Measurements from ENCODE around the gene ANO10. TPM values are rescaled to one million over a fixed set of nuclear protein-coding genes. Genes with fewer than 3 reads are reported as not detected.

Gene ANO10
- polyA plus RNA-seq, 3 donors, result 11.2 to 24.8 (median 21.6) TPM

DNA sequence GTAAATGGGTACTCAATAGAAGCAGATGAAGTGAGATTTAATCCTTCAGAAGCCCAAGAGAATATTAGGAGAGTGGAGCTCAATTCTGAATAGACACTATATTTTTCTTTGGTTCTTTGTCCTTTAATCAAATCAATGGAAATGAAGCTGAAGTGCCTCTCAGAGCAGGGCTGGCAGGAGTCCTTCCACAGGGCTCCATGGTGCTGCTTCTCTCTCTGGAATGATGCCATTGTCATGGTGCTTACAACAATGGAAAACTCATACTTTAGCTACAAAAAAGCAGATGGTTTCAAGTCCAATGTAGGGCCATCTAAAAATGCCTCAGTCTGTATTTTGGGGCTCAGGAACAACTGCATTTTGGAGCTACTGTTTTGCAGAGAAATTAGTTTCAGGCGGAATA, 210.4 kb downstream of the ANO10 start:
- WGBS (ENCODE audit: insufficient coverage), result no CpG with 5 or more reads among the region's 1 CpG
- H3K27ac Mint-ChIP-seq, result no peak overlapping the region
- Histone ChIP-seq H3K9ac (ENCODE audit: insufficient read depth, low read length, poor library complexity, severe bottlenecking) (no peak overlapping the region), H3K36me3 (replicated peaks in 1 of 2; ENCODE audit: control insufficient read depth in 1 of 2, insufficient read depth in 2 of 2, low read length in 2 of 2) (no peaks in the 10 kb centered on the region), H3K27ac (ENCODE audit: low read depth in 1 of 2, low read length in 2 of 2) (no peak overlapping the region), H3K9me3 (replicated peaks in 1 of 2; ENCODE audit: control insufficient read depth in 1 of 2, insufficient read depth in 1 of 2, low read length in 2 of 2) (no peaks in the 10 kb centered on the region), H3K4me1 (ENCODE audit: control insufficient read depth in 1 of 2, insufficient read depth in 2 of 2, low read length in 2 of 2) (no peaks in the 10 kb centered on the region), H4K20me1 (ENCODE audit: insufficient read depth, low read length) (no peaks in the 10 kb centered on the region), H2AFZ (ENCODE audit: insufficient read depth, low read depth, low read length, poor library complexity, severe bottlenecking) (no peak overlapping the region), H3K27me3 (ENCODE audit: control insufficient read depth in 2 of 2, insufficient read depth in 2 of 2, low read length in 2 of 2) (no peaks in the 10 kb centered on the region), H3K4me3 (replicated peaks in 1 of 3; ENCODE audit: low read depth in 2 of 3, low read length in 3 of 3) (no peak overlapping the region), H3K79me2 (ENCODE audit: insufficient read depth, low read length) (no peaks in the 10 kb centered on the region), H3K4me2 (replicated peaks; ENCODE audit: extremely low read depth, low read length, poor library complexity, severe bottlenecking) (no peak overlapping the region)
- H3K9me3 Mint-ChIP-seq, result peaks cover 0 to 3% (median 0%) of the 10 kb centered on the region in 7 donors
- H3K36me3 Mint-ChIP-seq, result peaks cover 16% of the 10 kb centered on the region in 2 donors
- no peak for DNase-seq
- peaks cover 12% of the 10 kb centered on the region for H3K4me1 Mint-ChIP-seq
- no peak overlapping the region for H3K4me3 Mint-ChIP-seq
- intact Hi-C loops (cut with micrococcal nuclease), result no loop called here
- no peaks in the 10 kb centered on the region for H3K27me3 Mint-ChIP-seq (ENCODE audit: low read depth in 3 of 3)
- TF ChIP-seq, protein P1, sequence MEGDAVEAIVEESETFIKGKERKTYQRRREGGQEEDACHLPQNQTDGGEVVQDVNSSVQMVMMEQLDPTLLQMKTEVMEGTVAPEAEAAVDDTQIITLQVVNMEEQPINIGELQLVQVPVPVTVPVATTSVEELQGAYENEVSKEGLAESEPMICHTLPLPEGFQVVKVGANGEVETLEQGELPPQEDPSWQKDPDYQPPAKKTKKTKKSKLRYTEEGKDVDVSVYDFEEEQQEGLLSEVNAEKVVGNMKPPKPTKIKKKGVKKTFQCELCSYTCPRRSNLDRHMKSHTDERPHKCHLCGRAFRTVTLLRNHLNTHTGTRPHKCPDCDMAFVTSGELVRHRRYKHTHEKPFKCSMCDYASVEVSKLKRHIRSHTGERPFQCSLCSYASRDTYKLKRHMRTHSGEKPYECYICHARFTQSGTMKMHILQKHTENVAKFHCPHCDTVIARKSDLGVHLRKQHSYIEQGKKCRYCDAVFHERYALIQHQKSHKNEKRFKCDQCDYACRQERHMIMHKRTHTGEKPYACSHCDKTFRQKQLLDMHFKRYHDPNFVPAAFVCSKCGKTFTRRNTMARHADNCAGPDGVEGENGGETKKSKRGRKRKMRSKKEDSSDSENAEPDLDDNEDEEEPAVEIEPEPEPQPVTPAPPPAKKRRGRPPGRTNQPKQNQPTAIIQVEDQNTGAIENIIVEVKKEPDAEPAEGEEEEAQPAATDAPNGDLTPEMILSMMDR (IDR thresholded peaks at IDR 0.05), result no peak

DNA sequence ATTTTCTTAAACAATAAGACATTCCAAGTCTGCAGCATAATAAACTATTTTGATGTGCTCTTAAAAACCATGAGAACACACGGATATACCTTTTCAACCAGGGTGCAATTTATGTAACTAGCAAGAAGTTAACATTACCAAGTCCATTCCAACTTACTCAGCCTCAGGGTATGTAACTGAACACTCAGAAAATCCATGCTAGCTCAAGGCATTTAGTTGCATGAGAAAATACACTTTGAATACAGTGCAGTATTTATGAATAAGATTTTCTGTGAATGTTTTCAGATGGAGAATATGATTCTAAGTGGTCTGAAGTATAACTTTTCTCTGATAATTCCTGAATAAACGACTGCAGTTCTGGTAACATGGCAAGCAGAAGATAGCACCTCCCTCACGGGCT, 211.2 kb downstream of the ANO10 start:
- Histone ChIP-seq H2AFZ (ENCODE audit: insufficient read depth, low read depth, low read length, poor library complexity, severe bottlenecking) (no peak overlapping the region), H3K27ac (ENCODE audit: low read depth in 1 of 2, low read length in 2 of 2) (no peak overlapping the region), H3K79me2 (ENCODE audit: insufficient read depth, low read length) (no peaks in the 10 kb centered on the region), H3K4me3 (replicated peaks in 1 of 3; ENCODE audit: low read depth in 2 of 3, low read length in 3 of 3) (no peak overlapping the region), H3K9me3 (replicated peaks in 1 of 2; ENCODE audit: control insufficient read depth in 1 of 2, insufficient read depth in 1 of 2, low read length in 2 of 2) (no peaks in the 10 kb centered on the region), H3K4me2 (replicated peaks; ENCODE audit: extremely low read depth, low read length, poor library complexity, severe bottlenecking) (no peak overlapping the region), H3K4me1 (ENCODE audit: control insufficient read depth in 1 of 2, insufficient read depth in 2 of 2, low read length in 2 of 2) (no peaks in the 10 kb centered on the region), H4K20me1 (ENCODE audit: insufficient read depth, low read length) (no peaks in the 10 kb centered on the region), H3K36me3 (replicated peaks in 1 of 2; ENCODE audit: control insufficient read depth in 1 of 2, insufficient read depth in 2 of 2, low read length in 2 of 2) (no peaks in the 10 kb centered on the region), H3K27me3 (ENCODE audit: control insufficient read depth in 2 of 2, insufficient read depth in 2 of 2, low read length in 2 of 2) (no peaks in the 10 kb centered on the region), H3K9ac (ENCODE audit: insufficient read depth, low read length, poor library complexity, severe bottlenecking) (no peak overlapping the region)
- TF ChIP-seq, protein P1 (IDR thresholded peaks at IDR 0.05), result no peak
- no peak for DNase-seq
- Mint-ChIP-seq H3K9me3 (peaks cover 0 to 3% (median 0%) of the 10 kb centered on the region in 7 donors), H3K27ac (no peak overlapping the region), H3K4me1 (peaks cover 17% of the 10 kb centered on the region), H3K36me3 (peaks cover 16% of the 10 kb centered on the region in 2 donors), H3K27me3 (ENCODE audit: low read depth in 3 of 3) (no peaks in the 10 kb centered on the region), H3K4me3 (no peak overlapping the region)
- intact Hi-C loops (cut with micrococcal nuclease), result no loop called here
- 100% methylated on average over 3 of the region's 3 CpGs for WGBS (ENCODE audit: insufficient coverage)
